Stimulated activated CD8-positive, alpha-beta memory T cell treated with anti-CD3 and anti-CD28 coated beads, Interleukin-15, amount 100 ng/mL, for 24 hours (primary cell): ENCODE results near the gene ZBTB16.

Experiments used
- DNase-seq: peaks from one replicate; pipeline ENCODE4 v3.0.0-alpha.2; 2020; ENCODE audit warnings: low read depth

ZBTB16 gene

GRCh38 chr11:114168691-114169090 lies 109.2 kb downstream of the ZBTB16 start:
- DNase-seq = no peak

GRCh38 chr11:114169321-114169749 lies 109.8 kb downstream of the ZBTB16 start:
- DNase-seq = no peak

GRCh38 chr11:114169821-114170220 lies 110.3 kb downstream of the ZBTB16 start:
- DNase-seq = no peak

GRCh38 chr11:114170226-114170625 lies 110.7 kb downstream of the ZBTB16 start:
- no peak for DNase-seq

GRCh38 chr11:114171257-114172054 lies 111.9 kb downstream of the ZBTB16 start:
- no peak for DNase-seq

- no peak for DNase-seq
Observed at GRCh38 chr11:114172055-114172861, 112.7 kb downstream of the ZBTB16 start.

GRCh38 chr11:114172871-114173444 lies 113.4 kb downstream of the ZBTB16 start:
- DNase-seq = no peak

- no peak for DNase-seq
Observed at GRCh38 chr11:114173843-114174242, 114.3 kb downstream of the ZBTB16 start.

- DNase-seq = no peak
Observed at GRCh38 chr11:114174712-114175495, 115.4 kb downstream of the ZBTB16 start.

GRCh38 chr11:114175706-114176105 lies 116.2 kb downstream of the ZBTB16 start:
- DNase-seq = no peak

GRCh38 chr11:114176321-114176720 lies 116.8 kb downstream of the ZBTB16 start:
- no peak for DNase-seq

GRCh38 chr11:114178656-114179055 lies 119.1 kb downstream of the ZBTB16 start:
- DNase-seq = no peak

- DNase-seq = no peak
Observed at GRCh38 chr11:114179234-114179941, 119.9 kb downstream of the ZBTB16 start.

- DNase-seq = no peak
Observed at GRCh38 chr11:114180301-114181055, 121.0 kb downstream of the ZBTB16 start.

- no peak for DNase-seq
Observed at GRCh38 chr11:114181195-114181594, 121.7 kb downstream of the ZBTB16 start.

GRCh38 chr11:114181752-114182151 lies 122.2 kb downstream of the ZBTB16 start:
- DNase-seq = no peak

- no peak for DNase-seq
Observed at GRCh38 chr11:114182471-114183043, 123.0 kb downstream of the ZBTB16 start.

- DNase-seq = peak; percentile 26
Observed at GRCh38 chr11:114183044-114183511, 123.6 kb downstream of the ZBTB16 start.

- DNase-seq = no peak
Observed at GRCh38 chr11:114185436-114185835, 125.9 kb downstream of the ZBTB16 start.

GRCh38 chr11:114187173-114187572 lies 127.7 kb downstream of the ZBTB16 start:
- DNase-seq = no peak
